Measurements from ENCODE around the gene DIO3. TPM values are rescaled to one million over a fixed set of nuclear protein-coding genes. Genes with fewer than 3 reads are reported as not detected.

DIO3 gene
- total RNA-seq, 1 donor from 2014 or later, result 16.1 TPM

GRCh38 chr14:101544550-101544949 is 16.7 kb upstream of the DIO3 start:
- H3K4me3 Mint-ChIP-seq, result no peak overlapping the region
- no peak for DNase-seq (ENCODE audit: extremely low spot score, unreplicated experiment)
- TF ChIP-seq CTCF (conservative IDR thresholded peaks at IDR 0.05), result no peak
- no peak overlapping the region for H3K27ac Mint-ChIP-seq
- peaks cover 4% of the 10 kb centered on the region for H3K4me1 Mint-ChIP-seq (ENCODE audit: unreplicated experiment)
- peaks cover 8% of the 10 kb centered on the region for H3K27me3 Mint-ChIP-seq
- H3K36me3 Mint-ChIP-seq, result no peaks in the 10 kb centered on the region
- no peaks in the 10 kb centered on the region for H3K9me3 Mint-ChIP-seq

- no peak for TF ChIP-seq CTCF (conservative IDR thresholded peaks at IDR 0.05)
- Mint-ChIP-seq H3K4me3 (no peak overlapping the region), H3K27ac (no peak overlapping the region), H3K9me3 (no peaks in the 10 kb centered on the region), H3K4me1 (ENCODE audit: unreplicated experiment) (no peaks in the 10 kb centered on the region), H3K27me3 (peaks cover 9% of the 10 kb centered on the region), H3K36me3 (no peaks in the 10 kb centered on the region)
- no peak for DNase-seq (ENCODE audit: extremely low spot score, unreplicated experiment)
Measured at GRCh38 chr14:101546706-101547105, 14.6 kb upstream of the DIO3 start.

GRCh38 chr14:101547107-101547738 is 14.1 kb upstream of the DIO3 start:
- H3K4me3 Mint-ChIP-seq, result no peak overlapping the region
- H3K4me1 Mint-ChIP-seq (ENCODE audit: unreplicated experiment), result no peaks in the 10 kb centered on the region
- peaks cover 9% of the 10 kb centered on the region for H3K27me3 Mint-ChIP-seq
- H3K36me3 Mint-ChIP-seq, result no peaks in the 10 kb centered on the region
- no peak for TF ChIP-seq CTCF (conservative IDR thresholded peaks at IDR 0.05)
- H3K9me3 Mint-ChIP-seq, result no peaks in the 10 kb centered on the region
- DNase-seq (ENCODE audit: extremely low spot score, unreplicated experiment), result no peak
- H3K27ac Mint-ChIP-seq, result no peak overlapping the region

- no peaks in the 10 kb centered on the region for H3K36me3 Mint-ChIP-seq
- H3K27me3 Mint-ChIP-seq, result peaks cover 9% of the 10 kb centered on the region
- H3K27ac Mint-ChIP-seq, result no peak overlapping the region
- DNase-seq (ENCODE audit: extremely low spot score, unreplicated experiment), result no peak
- H3K4me1 Mint-ChIP-seq (ENCODE audit: unreplicated experiment), result no peaks in the 10 kb centered on the region
- TF ChIP-seq CTCF (conservative IDR thresholded peaks at IDR 0.05), result no peak
- no peaks in the 10 kb centered on the region for H3K9me3 Mint-ChIP-seq
- no peak overlapping the region for H3K4me3 Mint-ChIP-seq
Measured at GRCh38 chr14:101547961-101548669, 13.2 kb upstream of the DIO3 start.

- Mint-ChIP-seq H3K27ac (no peak overlapping the region), H3K36me3 (no peaks in the 10 kb centered on the region), H3K4me3 (no peak overlapping the region), H3K4me1 (ENCODE audit: unreplicated experiment) (no peaks in the 10 kb centered on the region), H3K27me3 (peaks cover 12% of the 10 kb centered on the region), H3K9me3 (no peaks in the 10 kb centered on the region)
- TF ChIP-seq CTCF (conservative IDR thresholded peaks at IDR 0.05), result no peak
- no peak for DNase-seq (ENCODE audit: extremely low spot score, unreplicated experiment)
Measured at GRCh38 chr14:101548710-101549109, 12.6 kb upstream of the DIO3 start.
